HG03378 (cell line): ENCODE measurements around the gene PDE6B.
"Not testable (repeated sequence)": the region's sequence is repeated elsewhere in the genome, so short reads cannot be mapped to it uniquely, and the experiment has no call there.

ENCODE experiments used
- ATAC-seq: cut with Tn5 transposase; IDR thresholded peaks from one replicate; pipeline ENCODE4 v1.9.1; 2021; ENCODE audit warnings: mild to moderate bottlenecking, moderate library complexity; ENCODE audit not compliant: unreplicated experiment

The PDE6B gene

GRCh38 chr4:624705-625590 is at the start of gene PDE6B:
PDE6B (plus strand) TSS chr4:625573; CDS start chr4:625627, 54 bp downstream.
- no peak for ATAC-seq

- no peak for ATAC-seq
These were observed 49.0 kb upstream of the PDE6B start, which contains the start of gene TMEM271 for GRCh38 chr4:576245-576821. TMEM271 (minus strand) TSS chr4:576295; CDS start chr4:576062, 233 bp downstream.

GRCh38 chr4:576991-577498 is 48.3 kb upstream of the PDE6B start:
- no peak for ATAC-seq

DNA sequence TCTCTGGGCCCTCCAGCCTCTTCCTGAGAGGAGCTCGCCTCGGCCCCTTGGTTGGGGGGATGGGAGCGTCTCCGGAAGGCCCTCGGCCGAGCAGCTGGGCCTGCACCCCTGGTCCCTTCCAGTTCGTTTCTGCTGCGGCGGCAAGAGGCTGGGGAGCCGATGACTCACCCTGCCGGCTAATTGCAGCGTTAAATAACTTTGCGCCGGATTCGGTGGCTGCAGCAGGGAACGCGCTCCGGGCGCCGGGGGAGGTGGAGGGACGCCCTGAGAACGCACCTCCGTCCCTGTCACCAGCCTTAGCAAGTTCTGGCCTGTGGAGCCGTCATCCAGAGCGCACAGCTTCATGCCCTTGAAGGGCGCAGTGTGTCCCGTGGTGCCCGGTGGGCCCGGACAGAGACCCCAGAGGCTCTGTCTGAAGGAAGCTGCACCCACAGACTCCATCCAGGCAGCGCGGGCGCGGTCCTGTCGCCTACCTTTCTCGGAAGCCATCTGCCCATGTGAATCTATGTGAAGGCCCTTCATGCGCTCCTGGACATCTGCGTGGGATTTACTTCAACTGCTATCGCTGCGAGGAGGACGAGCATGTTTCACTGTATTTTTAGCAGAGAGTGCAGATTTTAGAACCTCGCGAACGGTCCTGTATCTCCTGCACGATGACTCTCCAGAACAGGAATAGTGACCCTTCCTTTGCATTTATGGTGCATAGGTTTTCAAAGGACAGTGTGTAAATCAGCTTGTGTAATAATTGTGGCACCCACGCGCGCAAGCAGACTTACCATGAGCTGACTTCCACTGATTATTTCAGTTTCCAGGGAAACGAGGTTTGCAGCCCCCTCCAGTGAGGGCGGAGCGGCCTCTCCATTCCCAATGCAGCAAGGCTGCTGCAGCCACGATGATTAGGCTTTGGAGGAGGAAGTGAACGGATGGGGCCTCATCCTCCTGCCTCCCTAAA is 47.6 kb upstream of the PDE6B start:
- no peak for ATAC-seq

DNA sequence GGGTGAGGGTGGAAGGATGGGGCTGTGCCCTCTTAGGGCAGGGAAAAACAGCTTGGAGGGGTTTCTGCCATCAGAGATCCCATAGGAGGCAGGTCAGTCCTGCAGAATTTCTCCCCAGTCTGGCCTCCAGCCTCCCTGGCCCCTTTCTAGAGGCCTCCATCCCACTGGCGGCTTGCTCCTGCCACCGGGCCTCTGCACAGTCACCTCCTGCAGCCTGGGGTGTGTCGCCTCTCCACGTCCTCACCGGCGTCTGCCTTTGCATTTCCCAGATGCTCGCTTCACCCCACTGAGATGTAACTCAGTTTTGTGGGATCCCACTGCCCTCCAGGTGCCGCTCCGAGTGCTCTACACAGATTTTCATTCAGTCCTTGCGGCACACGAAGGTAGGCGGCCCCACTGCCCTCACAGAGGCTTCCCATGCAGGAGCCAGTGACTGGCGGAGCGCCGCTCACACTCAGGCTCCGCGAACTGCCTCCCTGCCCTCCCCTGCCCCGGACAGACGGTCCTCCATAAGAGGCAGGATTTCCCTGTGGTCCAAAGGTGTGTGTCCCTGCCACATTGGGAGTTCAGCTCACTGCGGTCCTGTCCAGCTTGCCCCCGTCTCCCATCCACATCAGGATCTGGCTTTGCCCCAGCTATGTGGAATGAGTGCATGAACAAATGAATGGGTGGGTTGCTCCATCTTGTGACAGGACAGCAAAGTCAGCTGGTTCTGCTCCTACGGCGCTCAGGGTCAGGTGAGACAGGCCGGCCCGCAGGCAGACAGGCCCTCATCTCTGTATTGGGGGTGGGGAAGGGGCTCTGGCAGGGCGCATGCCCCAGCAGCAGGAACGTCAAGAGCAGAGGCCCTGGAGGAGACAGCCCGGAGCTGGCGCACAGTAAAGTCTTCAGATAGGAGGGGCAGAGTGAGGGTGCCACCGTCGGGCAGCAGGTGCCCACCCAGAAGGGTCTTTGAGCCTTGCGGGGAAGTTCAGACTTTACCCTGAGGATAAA is 46.6 kb upstream of the PDE6B start:
- ATAC-seq = no peak

- ATAC-seq = no peak
These were observed 45.7 kb upstream of the PDE6B start for GRCh38 chr4:579543-580175.

- ATAC-seq = no peak
These were observed 44.2 kb upstream of the PDE6B start for GRCh38 chr4:581181-581580.

GRCh38 chr4:581753-582361 is 43.5 kb upstream of the PDE6B start:
- no peak for ATAC-seq

- no peak for ATAC-seq
These were observed 41.6 kb upstream of the PDE6B start for GRCh38 chr4:583820-584219.

- no peak for ATAC-seq
These were observed 37.6 kb upstream of the PDE6B start for GRCh38 chr4:587671-588350.

GRCh38 chr4:588351-588849 is 37.0 kb upstream of the PDE6B start:
- ATAC-seq = no peak

DNA sequence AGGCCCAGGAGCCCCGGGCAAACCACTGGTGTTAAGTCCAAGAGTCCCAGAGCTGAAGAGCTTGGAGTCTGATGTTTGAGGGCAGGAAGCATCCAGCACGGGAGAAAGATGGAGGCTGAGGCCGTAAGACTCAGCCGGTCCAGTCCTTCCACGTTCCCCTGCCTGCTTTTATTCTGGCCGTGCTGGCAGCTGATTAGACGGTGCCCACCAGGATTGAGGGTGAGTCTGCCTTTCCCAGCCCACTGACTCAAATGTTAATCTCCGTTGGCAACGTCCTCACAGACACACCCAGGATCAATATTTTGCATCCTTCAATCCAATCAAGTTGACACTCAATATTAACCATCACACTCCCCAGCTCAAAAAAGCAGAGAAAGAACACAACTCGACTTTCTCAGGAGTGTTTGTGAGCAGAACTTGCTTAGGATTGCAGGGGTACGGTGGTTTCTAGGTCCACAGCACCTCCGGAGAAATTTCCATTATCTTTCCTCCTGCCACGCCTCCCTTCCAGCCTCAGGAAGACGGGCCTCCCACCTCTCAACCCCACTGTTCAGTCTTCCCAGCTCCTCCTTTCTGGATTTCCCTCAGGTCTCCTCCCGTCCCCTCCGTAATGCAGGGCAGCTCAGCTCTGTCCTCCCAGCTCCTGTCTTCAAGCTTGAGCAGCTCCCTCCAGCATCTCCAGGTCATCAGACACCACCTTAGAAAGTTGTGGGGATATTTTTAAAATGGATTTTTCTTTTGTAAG is 36.0 kb upstream of the PDE6B start:
- ATAC-seq = no peak

GRCh38 chr4:590313-590841 is 35.0 kb upstream of the PDE6B start:
- no peak for ATAC-seq

DNA sequence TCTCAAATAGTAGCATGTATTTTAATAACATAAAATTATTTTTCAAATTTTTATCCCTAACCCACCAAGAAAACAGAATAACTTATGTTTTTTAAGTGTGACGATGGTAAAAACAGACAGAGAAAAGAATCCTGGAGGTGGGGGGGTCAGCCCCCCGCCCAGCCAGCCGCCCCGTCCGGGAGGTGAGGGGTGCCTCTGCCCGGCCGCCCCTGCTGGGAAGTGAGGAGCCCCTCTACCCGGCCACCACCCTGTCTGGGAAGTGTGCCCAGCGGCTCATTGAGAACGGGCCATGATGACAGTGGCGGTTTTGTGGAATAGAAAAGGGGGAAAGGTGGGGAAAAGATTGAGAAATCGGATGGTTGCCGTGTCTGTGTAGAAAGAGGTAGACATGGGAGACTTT is 33.2 kb upstream of the PDE6B start:
- not testable (repeated sequence) for ATAC-seq

GRCh38 chr4:592825-593520 is 32.4 kb upstream of the PDE6B start:
- no peak for ATAC-seq

DNA sequence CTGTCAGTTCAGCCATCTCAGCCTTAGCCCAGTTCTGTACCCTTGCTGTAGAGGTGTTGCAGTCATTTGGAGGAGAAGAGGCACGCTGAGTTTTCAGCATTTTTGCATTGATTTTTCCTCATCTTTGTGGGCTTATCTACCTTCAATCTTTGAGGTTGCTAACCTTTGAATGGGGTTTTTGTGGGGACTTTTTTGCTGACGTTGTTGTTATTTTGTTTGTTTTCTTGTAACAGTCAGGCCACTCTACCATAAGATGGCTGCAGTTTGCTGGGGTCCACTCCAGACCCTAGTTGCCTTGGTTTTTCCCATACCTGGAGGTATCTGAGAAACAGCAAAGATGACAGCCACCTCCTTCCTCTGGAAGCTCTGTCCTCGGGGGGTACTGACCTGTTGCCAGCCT is 26.4 kb upstream of the PDE6B start:
- ATAC-seq = no peak

- ATAC-seq = no peak
These were observed 25.2 kb upstream of the PDE6B start for GRCh38 chr4:600166-600565.
